ENCODE data around the gene MAP2K6. TPM values are rescaled to one million over a fixed set of nuclear protein-coding genes. Genes with fewer than 3 reads are reported as not detected.

Gene MAP2K6
- total RNA-seq, 1 experiment from 2014 or later = 14.7 TPM

GRCh38 chr17:69492410-69493071, 78.0 kb downstream of the MAP2K6 start:
- peak; percentile 80 for DNase-seq (ENCODE audit: low spot score)

GRCh38 chr17:69495787-69496186, 81.3 kb downstream of the MAP2K6 start:
- DNase-seq (ENCODE audit: low spot score) = no peak

- no peak for DNase-seq (ENCODE audit: low spot score)
These were observed 82.7 kb downstream of the MAP2K6 start for GRCh38 chr17:69497161-69497560.

- no peak for DNase-seq (ENCODE audit: low spot score)
These were observed 84.8 kb downstream of the MAP2K6 start for GRCh38 chr17:69499318-69499717.

- peak; percentile 13 for DNase-seq (ENCODE audit: low spot score)
These were observed 86.5 kb downstream of the MAP2K6 start for GRCh38 chr17:69500911-69501429.

- DNase-seq (ENCODE audit: low spot score) = peak; percentile 84
These were observed 87.3 kb downstream of the MAP2K6 start for GRCh38 chr17:69501591-69502468.

- DNase-seq (ENCODE audit: low spot score) = no peak
These were observed 89.2 kb downstream of the MAP2K6 start for GRCh38 chr17:69503711-69504110.

GRCh38 chr17:69505740-69506139, 91.2 kb downstream of the MAP2K6 start:
- no peak for DNase-seq (ENCODE audit: low spot score)

GRCh38 chr17:69506489-69506888, 92.0 kb downstream of the MAP2K6 start:
- DNase-seq (ENCODE audit: low spot score) = peak; percentile 19

GRCh38 chr17:69508814-69509213, 94.3 kb downstream of the MAP2K6 start:
- DNase-seq (ENCODE audit: low spot score) = no peak

GRCh38 chr17:69511250-69511649, 96.8 kb downstream of the MAP2K6 start:
- DNase-seq (ENCODE audit: low spot score) = no peak

GRCh38 chr17:69512946-69513345, 98.4 kb downstream of the MAP2K6 start:
- DNase-seq (ENCODE audit: low spot score) = no peak

GRCh38 chr17:69516225-69516624, 101.7 kb downstream of the MAP2K6 start:
- no peak for DNase-seq (ENCODE audit: low spot score)

GRCh38 chr17:69516911-69517310, 102.4 kb downstream of the MAP2K6 start:
- DNase-seq (ENCODE audit: low spot score) = no peak

GRCh38 chr17:69518951-69519350, 104.5 kb downstream of the MAP2K6 start:
- no peak for DNase-seq (ENCODE audit: low spot score)

- peak; percentile 67 for DNase-seq (ENCODE audit: low spot score)
These were observed 108.9 kb downstream of the MAP2K6 start for GRCh38 chr17:69523244-69523861.

GRCh38 chr17:69524854-69525253, 110.4 kb downstream of the MAP2K6 start:
- no peak for DNase-seq (ENCODE audit: low spot score)

- peak; percentile 66 for DNase-seq (ENCODE audit: low spot score)
These were observed 111.7 kb downstream of the MAP2K6 start for GRCh38 chr17:69525920-69526841.

GRCh38 chr17:69528035-69528434, 113.5 kb downstream of the MAP2K6 start:
- DNase-seq (ENCODE audit: low spot score) = no peak

GRCh38 chr17:69533481-69534234, 119.2 kb downstream of the MAP2K6 start:
- no peak for DNase-seq (ENCODE audit: low spot score)

- DNase-seq (ENCODE audit: low spot score) = no peak
These were observed 119.7 kb downstream of the MAP2K6 start for GRCh38 chr17:69534235-69534621.

All from H4 (cell line).